Measurements from ENCODE around the gene STK11. TPM values are rescaled to one million over a fixed set of nuclear protein-coding genes. Genes with fewer than 3 reads are reported as not detected.

Gene STK11
- total RNA-seq, 1 donor from 2014 or later, result 59.3 TPM

DNA sequence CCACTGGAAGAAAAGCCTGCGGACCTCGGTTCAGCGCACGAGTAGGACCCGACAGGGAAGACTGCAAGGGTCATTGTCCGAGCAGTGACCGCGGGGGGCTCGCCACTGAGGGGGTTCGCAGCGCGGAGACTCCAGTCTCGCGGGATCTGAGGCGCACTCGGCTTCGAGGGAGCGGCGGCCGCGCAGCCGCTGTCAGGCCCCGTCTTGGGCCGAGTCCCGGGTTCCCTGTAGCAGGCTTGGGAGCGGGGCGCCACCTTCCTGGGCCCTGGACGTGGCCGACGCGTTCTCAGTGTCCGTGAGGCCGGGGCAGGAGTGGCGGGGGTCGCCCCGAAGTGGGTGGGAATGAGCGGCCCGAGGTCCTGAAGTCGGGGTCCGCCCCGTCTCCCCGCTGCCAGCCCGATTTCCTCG, 69.3 kb downstream of the STK11 start:
- Mint-ChIP-seq H3K4me3 (ENCODE audit: low read depth) (peak overlapping the region; percentile 52), H3K9me3 (ENCODE audit: low read depth) (no peaks in the 10 kb centered on the region), H3K4me1 (ENCODE audit: low read depth) (peaks cover 32% of the 10 kb centered on the region), H3K27me3 (no peaks in the 10 kb centered on the region), H3K27ac (peak overlapping the region; percentile 77), H3K36me3 (ENCODE audit: insufficient read depth) (peaks cover 26% of the 10 kb centered on the region)
- TF ChIP-seq, protein P1, sequence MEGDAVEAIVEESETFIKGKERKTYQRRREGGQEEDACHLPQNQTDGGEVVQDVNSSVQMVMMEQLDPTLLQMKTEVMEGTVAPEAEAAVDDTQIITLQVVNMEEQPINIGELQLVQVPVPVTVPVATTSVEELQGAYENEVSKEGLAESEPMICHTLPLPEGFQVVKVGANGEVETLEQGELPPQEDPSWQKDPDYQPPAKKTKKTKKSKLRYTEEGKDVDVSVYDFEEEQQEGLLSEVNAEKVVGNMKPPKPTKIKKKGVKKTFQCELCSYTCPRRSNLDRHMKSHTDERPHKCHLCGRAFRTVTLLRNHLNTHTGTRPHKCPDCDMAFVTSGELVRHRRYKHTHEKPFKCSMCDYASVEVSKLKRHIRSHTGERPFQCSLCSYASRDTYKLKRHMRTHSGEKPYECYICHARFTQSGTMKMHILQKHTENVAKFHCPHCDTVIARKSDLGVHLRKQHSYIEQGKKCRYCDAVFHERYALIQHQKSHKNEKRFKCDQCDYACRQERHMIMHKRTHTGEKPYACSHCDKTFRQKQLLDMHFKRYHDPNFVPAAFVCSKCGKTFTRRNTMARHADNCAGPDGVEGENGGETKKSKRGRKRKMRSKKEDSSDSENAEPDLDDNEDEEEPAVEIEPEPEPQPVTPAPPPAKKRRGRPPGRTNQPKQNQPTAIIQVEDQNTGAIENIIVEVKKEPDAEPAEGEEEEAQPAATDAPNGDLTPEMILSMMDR (IDR thresholded peaks at IDR 0.05; ENCODE audit: unreplicated experiment), result no peak
- no peak for DNase-seq (ENCODE audit: low spot score, unreplicated experiment)

DNA sequence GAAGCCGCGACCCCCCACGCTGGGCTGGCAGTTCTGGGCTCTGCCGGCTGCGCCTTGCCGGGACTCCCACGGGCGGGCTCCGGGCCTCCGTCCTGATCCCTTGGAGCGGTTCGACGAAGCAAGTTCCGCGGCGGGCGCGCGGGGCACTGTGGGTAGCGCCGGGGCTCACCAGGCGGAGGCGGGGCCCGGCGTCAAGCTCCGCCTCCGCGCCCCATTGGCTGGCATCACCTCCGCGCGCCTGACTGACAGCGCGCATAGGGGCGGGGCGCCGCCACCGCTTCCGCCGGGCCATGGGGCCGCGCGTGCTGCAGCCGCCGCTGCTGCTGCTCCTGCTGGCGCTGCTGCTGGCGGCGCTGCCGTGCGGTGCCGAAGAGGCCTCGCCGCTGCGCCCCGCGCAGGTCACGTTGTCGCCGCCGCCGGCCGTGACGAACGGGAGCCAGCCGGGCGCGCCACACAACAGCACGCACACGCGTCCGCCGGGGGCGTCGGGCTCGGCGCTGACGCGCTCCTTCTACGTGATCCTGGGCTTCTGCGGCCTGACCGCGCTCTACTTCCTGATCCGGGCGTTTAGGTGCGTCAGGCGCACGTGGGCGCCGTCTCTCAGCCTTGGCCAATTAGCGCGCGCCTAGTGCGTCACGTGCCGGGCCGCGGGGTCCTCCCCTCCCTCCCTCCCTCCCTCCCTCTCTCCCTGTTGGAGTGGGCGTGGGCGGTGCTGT, 69.8 kb downstream of the STK11 start, which contains the start of gene FAM174C:
FAM174C (plus strand) TSS at position 271 of the 716 bp plus-strand sequence; CDS start at position 291, 20 bp downstream.
- H3K4me3 Mint-ChIP-seq (ENCODE audit: low read depth), result peak within 1 kb of the TSS; percentile 74
- H3K36me3 Mint-ChIP-seq (ENCODE audit: insufficient read depth), result peaks cover 23% of the 10 kb centered on the region
- peak within 1 kb of the TSS; percentile 97 for H3K27ac Mint-ChIP-seq
- TF ChIP-seq, protein P1 (IDR thresholded peaks at IDR 0.05; ENCODE audit: unreplicated experiment), result no peak
- peak; percentile 88 for DNase-seq (ENCODE audit: low spot score, unreplicated experiment)
- H3K27me3 Mint-ChIP-seq, result no peaks in the 10 kb centered on the region
- no peaks in the 10 kb centered on the region for H3K9me3 Mint-ChIP-seq (ENCODE audit: low read depth)
- peaks cover 27% of the 10 kb centered on the region for H3K4me1 Mint-ChIP-seq (ENCODE audit: low read depth)

DNA sequence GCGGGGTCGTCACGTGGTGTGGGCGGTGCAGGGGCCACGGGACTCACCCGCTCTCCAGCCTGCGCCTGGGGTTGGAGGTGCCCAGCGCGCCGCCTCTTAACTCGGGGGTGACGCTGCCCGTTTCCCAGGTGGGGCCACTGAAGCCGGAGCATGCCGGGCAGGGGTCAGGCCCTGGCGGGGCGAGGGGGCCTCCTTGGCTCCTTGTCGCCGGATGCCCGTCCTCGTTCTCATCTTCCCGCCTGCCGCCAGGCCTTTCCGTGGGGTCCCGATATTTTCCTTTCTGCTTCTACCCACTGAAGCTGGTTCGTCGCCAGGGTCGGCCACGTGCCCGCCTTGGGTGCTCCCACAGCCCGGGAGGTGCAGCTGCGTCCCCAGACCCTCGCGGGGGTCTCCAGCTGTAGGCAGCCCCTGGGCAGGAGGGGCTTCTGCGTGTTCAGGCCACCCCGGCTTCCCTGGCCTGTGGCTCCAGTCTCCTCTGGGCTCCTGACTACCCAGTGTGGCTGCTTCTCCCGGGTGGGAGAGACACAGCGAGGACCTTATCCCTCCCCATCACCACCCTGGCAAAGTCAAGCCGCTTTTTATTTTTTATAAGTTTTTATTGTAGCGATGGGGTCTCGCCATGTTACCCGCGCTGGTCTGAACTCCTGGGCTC, 70.5 kb downstream of the STK11 start:
- Mint-ChIP-seq H3K27ac (peak overlapping the region; percentile 97), H3K4me1 (ENCODE audit: low read depth) (peaks cover 22% of the 10 kb centered on the region), H3K4me3 (ENCODE audit: low read depth) (peak overlapping the region; percentile 74), H3K36me3 (ENCODE audit: insufficient read depth) (peaks cover 20% of the 10 kb centered on the region), H3K9me3 (ENCODE audit: low read depth) (no peaks in the 10 kb centered on the region), H3K27me3 (no peaks in the 10 kb centered on the region)
- TF ChIP-seq, protein P1 (IDR thresholded peaks at IDR 0.05; ENCODE audit: unreplicated experiment), result no peak
- DNase-seq (ENCODE audit: low spot score, unreplicated experiment), result no peak

DNA sequence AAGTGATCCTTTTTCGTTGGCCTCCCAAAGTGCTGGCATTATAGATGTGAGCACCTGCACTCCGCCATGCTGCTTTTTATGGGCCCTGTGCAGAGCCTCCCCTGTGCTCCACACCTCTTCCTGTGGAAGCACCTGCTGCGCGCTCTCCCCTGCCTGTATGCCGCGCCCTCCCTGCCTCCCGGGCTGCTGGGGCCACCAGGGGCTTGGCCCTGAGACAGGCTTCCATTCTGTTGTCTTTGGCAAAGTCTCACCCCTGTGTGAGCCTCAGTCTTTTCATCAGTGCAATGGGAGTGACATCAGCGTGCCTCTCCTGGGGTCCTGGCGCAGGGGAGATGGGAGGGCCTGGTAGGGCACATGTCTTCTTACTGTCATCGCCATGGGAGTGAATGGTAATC, 71.0 kb downstream of the STK11 start:
- H3K27me3 Mint-ChIP-seq, result no peaks in the 10 kb centered on the region
- peaks cover 16% of the 10 kb centered on the region for H3K4me1 Mint-ChIP-seq (ENCODE audit: low read depth)
- H3K9me3 Mint-ChIP-seq (ENCODE audit: low read depth), result no peaks in the 10 kb centered on the region
- peak overlapping the region; percentile 74 for H3K4me3 Mint-ChIP-seq (ENCODE audit: low read depth)
- DNase-seq (ENCODE audit: low spot score, unreplicated experiment), result no peak
- TF ChIP-seq, protein P1 (IDR thresholded peaks at IDR 0.05; ENCODE audit: unreplicated experiment), result no peak
- peak overlapping the region; percentile 12 for H3K27ac Mint-ChIP-seq
- H3K36me3 Mint-ChIP-seq (ENCODE audit: insufficient read depth), result peaks cover 18% of the 10 kb centered on the region

DNA sequence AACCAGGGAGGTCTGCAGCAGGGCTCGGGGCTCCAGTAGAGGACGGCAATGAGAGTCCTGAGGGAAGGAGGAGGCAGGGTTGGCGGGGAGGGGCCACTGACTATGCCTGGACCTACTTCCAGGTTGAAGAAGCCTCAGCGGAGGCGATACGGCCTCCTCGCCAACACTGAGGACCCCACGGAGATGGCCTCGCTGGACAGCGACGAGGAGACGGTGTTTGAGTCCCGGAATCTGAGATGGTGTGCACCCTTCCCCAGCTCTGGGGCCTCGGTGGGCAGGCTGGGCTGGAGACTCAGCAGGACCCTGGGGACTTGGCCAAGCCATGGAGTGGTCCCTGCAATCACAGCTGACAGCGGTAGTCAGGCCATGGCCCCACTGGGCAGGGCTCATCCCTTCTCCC, 71.5 kb downstream of the STK11 start:
- Mint-ChIP-seq H3K4me3 (ENCODE audit: low read depth) (no peak overlapping the region), H3K27ac (no peak overlapping the region), H3K4me1 (ENCODE audit: low read depth) (peaks cover 13% of the 10 kb centered on the region), H3K9me3 (ENCODE audit: low read depth) (no peaks in the 10 kb centered on the region), H3K36me3 (ENCODE audit: insufficient read depth) (peaks cover 16% of the 10 kb centered on the region), H3K27me3 (no peaks in the 10 kb centered on the region)
- DNase-seq (ENCODE audit: low spot score, unreplicated experiment), result no peak
- TF ChIP-seq, protein P1 (IDR thresholded peaks at IDR 0.05; ENCODE audit: unreplicated experiment), result no peak

Other genes starting within 250 kb of the STK11 start
- gene WDR18, start 221.4 kb upstream of the STK11 start, total RNA-seq, result 71.8 and 72.3 TPM in 2 replicates
- 1.4 and 1.5 TPM in 2 replicates for gene GRIN3B, start 205.4 kb upstream of the STK11 start, total RNA-seq
- gene TMEM259, start 184.7 kb upstream of the STK11 start, total RNA-seq, result 171 and 199 TPM in 2 replicates
- not detected in 2 replicates for gene RNU6-2, start 184.3 kb upstream of the STK11 start, total RNA-seq
- 225 and 226 TPM in 2 replicates for gene CNN2, start 179.2 kb upstream of the STK11 start, total RNA-seq
- gene ABCA7, start 165.7 kb upstream of the STK11 start, total RNA-seq, result 54.6 and 57.3 TPM in 2 replicates
- 6.1 and 8.1 TPM in 2 replicates for gene ARHGAP45, start 138.6 kb upstream of the STK11 start, total RNA-seq
- gene POLR2E, start 110.4 kb upstream of the STK11 start, total RNA-seq, result 161 TPM in 2 replicates
- 231 and 236 TPM in 2 replicates for gene GPX4, start 101.8 kb upstream of the STK11 start, total RNA-seq
- gene SBNO2, start 31.5 kb upstream of the STK11 start, total RNA-seq, result 40.9 and 43.2 TPM in 2 replicates
- 12.4 and 13.0 TPM in 2 replicates for gene CBARP, start 32.2 kb downstream of the STK11 start, total RNA-seq
- 107 and 117 TPM in 2 replicates for gene ATP5F1D, start 36.0 kb downstream of the STK11 start, total RNA-seq
- gene MIDN, start 42.8 kb downstream of the STK11 start, total RNA-seq, result 187 and 193 TPM in 2 replicates
- 462 and 465 TPM in 2 replicates for gene CIRBP, start 63.6 kb downstream of the STK11 start, total RNA-seq
- 30.0 and 31.8 TPM in 2 replicates for gene FAM174C, start 69.8 kb downstream of the STK11 start, total RNA-seq
- gene EFNA2, start 80.1 kb downstream of the STK11 start, total RNA-seq, result 23.8 and 26.5 TPM in 2 replicates
- gene NDUFS7, start 178.1 kb downstream of the STK11 start, total RNA-seq, result 56.8 and 62.4 TPM in 2 replicates
- gene GAMT, start 195.8 kb downstream of the STK11 start, total RNA-seq, result 47.0 and 48.5 TPM in 2 replicates
- gene DAZAP1, start 201.8 kb downstream of the STK11 start, total RNA-seq, result 131 and 136 TPM in 2 replicates
- 917 and 938 TPM in 2 replicates for gene RPS15, start 232.6 kb downstream of the STK11 start, total RNA-seq
- 5.2 and 5.8 TPM in 2 replicates for gene APC2, start 244.3 kb downstream of the STK11 start, total RNA-seq

Data from progenitor cell of endocrine pancreas (in vitro differentiated cells).